ENCODE data around the gene ZBTB46.

GRCh38 chr20:63742381-63743024 is 88.6 kb downstream of the ZBTB46 start:
- no peak for TF ChIP-seq CTCF (tag by site-specific recombination; IDR thresholded peaks at IDR 0.05)
- no peak for TF ChIP-seq REST (tag by site-specific recombination; IDR thresholded peaks at IDR 0.05)
- TF ChIP-seq TSHZ1 (tag by site-specific recombination; IDR thresholded peaks at IDR 0.05; ENCODE audit: borderline replicate concordance) = no peak
- no peak for TF ChIP-seq ZNF311 (tag by site-specific recombination; IDR thresholded peaks at IDR 0.05; ENCODE audit: borderline replicate concordance)
- TF ChIP-seq GLI4 (tag by site-specific recombination; IDR thresholded peaks at IDR 0.05) = no peak
- TF ChIP-seq ZBTB49 (tag by site-specific recombination; IDR thresholded peaks at IDR 0.05; ENCODE audit: low read depth) = no peak
- no peak for TF ChIP-seq ZNF341 (tag by site-specific recombination; IDR thresholded peaks at IDR 0.05; ENCODE audit: low read depth)
